Measurements from ENCODE around the gene TOMM20.

DNA sequence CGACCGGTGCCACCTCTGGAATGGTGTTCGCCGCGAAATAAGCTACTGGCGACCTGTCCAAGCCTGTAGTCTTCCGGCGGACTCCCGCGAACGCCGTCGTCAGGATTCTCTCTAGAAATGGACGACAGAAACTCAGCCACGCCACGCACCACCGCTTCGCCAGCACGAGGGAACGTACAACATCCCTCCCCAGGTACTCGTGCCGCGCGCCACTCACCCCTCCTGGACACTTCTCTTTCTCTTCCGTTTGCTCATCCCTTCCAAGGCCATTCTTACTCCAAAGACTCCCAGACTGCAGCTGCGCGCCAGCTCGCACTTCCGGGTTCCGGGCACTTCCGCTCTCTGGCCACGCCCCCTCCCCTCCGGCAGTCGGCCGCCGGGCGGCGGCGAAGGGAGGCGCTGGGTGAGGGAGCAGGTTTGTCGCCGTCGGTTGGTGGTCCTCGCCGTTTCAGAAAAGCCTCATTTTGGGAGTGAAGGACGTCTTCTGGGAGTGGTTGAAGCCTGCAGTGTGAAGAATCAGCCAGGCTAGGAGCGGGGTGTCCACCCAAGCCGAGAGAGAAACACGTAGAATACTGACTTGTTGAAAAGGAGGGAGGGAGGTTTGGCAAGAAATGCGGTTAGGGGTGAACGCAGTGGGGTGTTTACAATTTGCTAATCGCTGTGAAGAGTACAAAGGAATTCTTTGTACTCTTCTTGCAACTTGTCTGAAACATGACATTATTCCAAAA is 32.5 kb upstream of the TOMM20 start, which contains the start of gene RBM34:
- TF ChIP-seq FOXA1 (IDR thresholded peaks at IDR 0.05) (no peak), TARDBP (IDR thresholded peaks at IDR 0.05) (no peak), SUZ12 (IDR thresholded peaks at IDR 0.05) (no peak), FOXM1 (IDR thresholded peaks at IDR 0.05; ENCODE audit: borderline replicate concordance) (no peak), SP1 (IDR thresholded peaks at IDR 0.05) (no peak), ARNT (IDR thresholded peaks at IDR 0.05) (no peak)
